Stimulated activated CD8-positive, alpha-beta memory T cell treated with anti-CD3 and anti-CD28 coated beads, Interleukin-4, amount 100 ng/mL, for 1 hour (primary cell): ENCODE measurements around the gene NAA25.

Experiments
- DNase-seq, 2 donors: peaks; one replicate each; pipeline ENCODE4 v3.0.0-alpha.2; 2020; ENCODE audit warnings: low read depth in 2 of 2, low spot score in 1 of 2

NAA25 gene

GRCh38 chr12:112108202-112109079 is at the start of gene NAA25:
NAA25 (minus strand) TSS chr12:112108783; CDS start chr12:112108773, 10 bp downstream.
- peak; percentile 69 to 75 for DNase-seq

GRCh38 chr12:112153893-112154219 is 45.3 kb upstream of the NAA25 start:
- DNase-seq: no peak

- DNase-seq: no peak
These were observed 44.8 kb upstream of the NAA25 start for GRCh38 chr12:112153181-112153892.

GRCh38 chr12:112151766-112152541 is 43.4 kb upstream of the NAA25 start:
- DNase-seq: no peak

- DNase-seq: no peak
These were observed 41.0 kb upstream of the NAA25 start for GRCh38 chr12:112149596-112149995.

- DNase-seq: no peak
These were observed 39.5 kb upstream of the NAA25 start for GRCh38 chr12:112148031-112148513.

GRCh38 chr12:112146123-112146522 is 37.5 kb upstream of the NAA25 start:
- no peak for DNase-seq

GRCh38 chr12:112140728-112141127 is 32.1 kb upstream of the NAA25 start:
- DNase-seq: no peak

GRCh38 chr12:112134731-112135130 is 26.1 kb upstream of the NAA25 start:
- DNase-seq: no peak

GRCh38 chr12:112133418-112133817 is 24.8 kb upstream of the NAA25 start:
- no peak for DNase-seq

GRCh38 chr12:112131686-112132085 is 23.1 kb upstream of the NAA25 start:
- no peak for DNase-seq

GRCh38 chr12:112130441-112130998 is 21.9 kb upstream of the NAA25 start:
- DNase-seq: no peak

GRCh38 chr12:112126911-112127310 is 18.3 kb upstream of the NAA25 start:
- DNase-seq: no peak

GRCh38 chr12:112126000-112126438 is 17.4 kb upstream of the NAA25 start:
- DNase-seq: no peak

GRCh38 chr12:112125250-112125999 is 16.8 kb upstream of the NAA25 start, which contains the start of gene TRAFD1:
TRAFD1 (plus strand) TSS chr12:112125560; CDS start chr12:112130523, 4,963 bp downstream.
- peak; percentile 95 to 98 for DNase-seq

GRCh38 chr12:112124918-112125249 is 16.3 kb upstream of the NAA25 start:
- DNase-seq: no peak

GRCh38 chr12:112122823-112123690 is 14.5 kb upstream of the NAA25 start:
- no peak for DNase-seq

GRCh38 chr12:112121780-112122565 is 13.4 kb upstream of the NAA25 start:
- DNase-seq: no peak

- DNase-seq: no peak
These were observed 9.1 kb upstream of the NAA25 start for GRCh38 chr12:112117685-112118084.
